HG02870 (cell line): ENCODE measurements around the gene HES6.

Experiments
- ATAC-seq: cut with Tn5 transposase; IDR thresholded peaks from one replicate; pipeline ENCODE4 v1.9.1; 2021; ENCODE audit warnings: mild to moderate bottlenecking, moderate library complexity; ENCODE audit not compliant: unreplicated experiment

The HES6 gene, protein sequence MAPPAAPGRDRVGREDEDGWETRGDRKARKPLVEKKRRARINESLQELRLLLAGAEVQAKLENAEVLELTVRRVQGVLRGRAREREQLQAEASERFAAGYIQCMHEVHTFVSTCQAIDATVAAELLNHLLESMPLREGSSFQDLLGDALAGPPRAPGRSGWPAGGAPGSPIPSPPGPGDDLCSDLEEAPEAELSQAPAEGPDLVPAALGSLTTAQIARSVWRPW

DNA sequence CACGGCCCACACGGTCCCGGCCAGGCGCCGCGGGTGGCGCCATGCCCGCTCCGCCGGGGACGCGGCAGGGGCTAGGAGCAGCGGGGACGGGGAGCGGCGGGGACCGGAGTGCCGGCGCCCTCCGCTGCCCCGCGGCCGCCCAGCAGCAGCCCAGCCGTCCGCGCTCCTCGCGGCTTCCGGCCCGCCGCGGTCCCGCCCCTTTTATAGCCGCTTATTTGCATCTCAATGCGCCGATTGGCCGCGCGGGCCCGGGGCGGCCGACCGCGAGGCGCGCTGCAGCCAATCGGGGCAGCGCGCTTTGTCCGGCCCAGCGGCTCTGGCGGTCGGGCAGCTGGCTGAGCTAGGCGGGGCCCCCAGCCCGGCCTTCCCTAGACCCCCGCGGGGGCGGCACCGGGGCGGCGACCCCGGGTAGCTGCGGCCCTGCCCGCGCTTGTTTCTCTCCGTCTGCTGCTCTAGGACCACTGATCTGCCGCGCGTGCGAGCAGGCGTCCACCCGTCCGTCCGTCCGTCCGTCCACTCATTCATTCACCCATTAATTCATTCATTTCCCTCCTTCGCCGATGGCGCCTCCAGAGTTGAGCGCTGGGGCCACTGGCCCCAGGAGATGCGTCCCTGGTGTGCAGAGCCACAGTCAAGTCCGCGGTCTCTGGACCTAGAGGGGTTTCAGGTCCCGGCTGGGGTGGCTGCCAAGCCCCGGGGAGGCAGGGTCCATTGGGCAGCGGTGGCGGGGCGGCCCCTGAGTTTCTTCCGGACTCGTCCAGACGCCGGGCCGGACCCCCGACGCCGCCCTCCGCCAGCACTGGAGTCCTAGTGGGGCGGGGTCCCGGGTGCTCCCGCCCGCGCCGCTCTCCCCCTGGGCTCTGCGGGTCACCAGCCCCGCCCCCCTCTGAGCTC, at the start of gene HES6:
Gene HES6 (minus strand): TSS at position 176 of the 894 bp plus-strand sequence. CDS start 133 bp downstream, at position 43.
- ATAC-seq: peak; percentile 70

DNA sequence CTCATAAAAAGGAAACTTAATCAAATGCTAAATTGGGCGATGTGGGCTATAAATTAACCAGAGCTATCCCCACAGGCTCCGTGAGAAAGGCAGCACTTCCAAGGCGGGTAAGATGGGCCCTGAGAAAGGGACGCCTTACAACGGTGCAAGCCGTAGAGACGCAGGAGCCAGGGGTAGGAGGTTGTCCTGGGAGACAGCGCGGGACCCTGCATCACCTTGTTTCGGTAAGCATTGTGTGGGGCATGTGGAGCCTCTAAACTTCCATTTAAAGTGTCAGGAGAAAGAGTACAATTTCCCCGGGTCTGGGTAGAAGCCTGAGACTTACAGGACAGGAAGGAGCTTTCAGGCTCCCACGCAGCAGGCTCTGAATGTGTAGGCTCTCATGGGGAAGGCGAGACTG, 49.7 kb upstream of the HES6 start:
- no peak for ATAC-seq

DNA sequence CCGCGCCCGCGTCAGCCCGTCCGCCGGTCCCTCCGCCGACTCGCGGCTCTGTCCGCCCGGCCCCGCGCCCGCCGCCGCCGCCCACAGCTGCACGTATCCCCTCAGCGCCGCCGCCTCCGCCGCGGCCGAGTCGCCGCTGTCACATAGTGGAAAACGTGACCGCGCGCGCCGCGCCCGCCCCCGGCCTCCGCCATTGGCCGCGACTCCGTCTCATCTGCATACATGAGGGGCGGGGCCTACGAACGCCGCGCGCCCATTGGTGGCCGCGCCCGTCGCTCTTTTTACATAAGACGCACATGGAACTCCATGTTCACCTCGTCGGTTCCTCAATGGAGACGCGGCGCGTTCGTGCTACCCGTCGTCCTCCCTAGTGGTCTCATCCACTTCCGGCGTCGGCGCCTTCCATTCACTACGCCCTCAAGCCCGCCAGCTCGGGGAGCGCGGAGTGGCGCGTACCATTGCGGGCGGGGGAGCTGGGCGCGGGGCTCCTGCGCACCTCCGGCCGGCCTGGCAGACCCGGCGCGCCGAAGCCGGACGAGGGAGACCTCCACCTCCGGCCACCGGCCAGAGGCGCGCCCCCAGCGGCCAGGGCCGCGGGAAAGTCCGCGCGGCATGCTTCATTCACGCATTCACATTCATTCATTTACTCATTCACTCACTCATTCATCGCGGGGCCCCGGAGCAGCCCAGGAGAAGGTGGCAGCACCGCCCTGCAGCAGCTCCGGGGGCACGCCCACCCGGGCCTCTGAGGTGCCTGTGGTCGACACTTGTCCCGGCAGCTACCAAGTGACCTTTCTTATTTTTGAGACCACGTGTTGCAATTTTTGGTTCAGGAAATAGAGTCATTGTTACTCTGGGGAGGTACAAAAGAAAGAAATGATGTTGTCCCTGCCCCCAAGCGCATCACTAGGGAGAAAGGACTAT, 49.1 kb upstream of the HES6 start:
- peak; percentile 89 for ATAC-seq

DNA sequence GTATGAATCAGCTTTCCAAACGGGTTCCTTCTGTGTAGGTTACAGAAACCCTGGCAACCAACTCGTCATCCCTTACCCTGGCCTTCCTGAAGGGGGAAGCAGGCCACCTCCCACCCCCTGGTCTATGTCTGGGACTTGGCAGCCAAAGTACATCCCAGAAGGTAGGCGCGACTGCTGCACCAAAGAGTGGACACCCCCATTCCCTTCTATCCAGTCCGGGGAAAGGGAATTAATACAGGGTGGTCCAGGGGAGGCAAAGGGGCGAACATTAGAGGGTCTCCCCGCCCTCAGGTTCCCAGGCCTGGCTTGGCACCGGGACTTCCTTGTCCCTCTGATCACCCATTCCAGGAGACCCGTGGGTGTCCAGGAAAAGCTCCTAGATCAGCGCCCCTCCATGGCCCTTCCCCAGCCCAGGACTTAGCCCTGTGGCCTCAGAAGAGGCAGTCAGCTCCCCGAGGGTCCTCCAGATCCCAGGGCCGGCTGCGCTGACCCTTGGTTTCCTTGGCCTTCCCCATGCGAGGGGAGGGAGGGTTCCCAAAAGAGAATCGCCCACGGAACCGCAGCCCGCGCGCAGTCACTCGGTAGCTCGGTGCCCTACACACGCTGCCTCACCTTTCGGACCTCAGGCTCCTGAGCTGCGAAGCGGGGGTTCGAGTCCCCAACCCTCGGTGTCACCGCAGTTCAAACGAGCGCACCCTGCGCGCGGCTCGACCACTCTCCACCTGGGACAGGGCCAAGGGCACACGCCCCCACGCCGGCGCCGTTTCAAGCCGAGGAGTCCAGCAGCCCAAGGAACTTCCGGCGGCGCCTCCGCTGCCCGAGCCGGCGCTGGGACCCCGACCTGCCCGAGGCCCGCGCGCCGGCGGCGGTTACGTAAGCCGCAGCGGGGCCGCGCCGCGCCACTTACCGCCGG, 48.2 kb upstream of the HES6 start, which contains the start of gene PER2:
Gene PER2 (minus strand): TSS at position 874 of the 913 bp plus-strand sequence. CDS start 10,674 bp downstream, outside the sequence.
- ATAC-seq: peak; percentile 33

DNA sequence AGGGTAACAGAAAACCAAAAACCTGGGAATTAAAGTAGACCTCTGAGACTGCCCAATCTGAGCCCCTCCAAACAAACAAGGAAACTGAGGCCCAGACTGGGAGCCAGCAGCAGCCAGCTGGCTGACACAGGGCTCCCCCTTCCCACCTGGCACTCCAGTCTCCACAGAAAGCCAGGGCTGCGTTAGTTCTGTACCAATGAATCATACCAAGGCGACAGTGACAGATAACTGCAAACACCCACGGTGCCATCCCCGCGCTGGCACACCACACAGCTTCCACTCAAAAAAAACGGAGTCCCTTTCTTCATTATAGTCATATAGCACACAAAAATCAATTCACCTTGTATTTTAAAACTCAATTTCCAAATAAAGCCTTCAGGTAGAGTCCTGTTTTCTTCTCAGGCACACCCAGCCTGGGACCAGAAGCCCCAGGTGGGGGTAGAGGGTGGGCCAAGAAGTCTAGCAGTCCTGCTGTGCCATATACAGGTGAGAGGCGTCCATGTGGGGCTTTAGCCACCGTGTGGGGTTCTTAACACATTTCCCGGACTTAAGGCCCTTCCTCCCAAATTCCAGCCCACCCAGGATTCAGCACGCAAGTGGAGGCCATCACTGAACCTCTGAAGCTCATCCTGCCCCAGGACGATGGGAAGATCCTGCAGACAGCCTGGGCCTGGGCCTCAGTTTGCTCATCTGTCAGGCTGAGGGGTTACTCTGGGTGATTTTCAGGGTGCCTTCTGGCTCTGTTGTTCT, 47.3 kb upstream of the HES6 start:
- no peak for ATAC-seq

DNA sequence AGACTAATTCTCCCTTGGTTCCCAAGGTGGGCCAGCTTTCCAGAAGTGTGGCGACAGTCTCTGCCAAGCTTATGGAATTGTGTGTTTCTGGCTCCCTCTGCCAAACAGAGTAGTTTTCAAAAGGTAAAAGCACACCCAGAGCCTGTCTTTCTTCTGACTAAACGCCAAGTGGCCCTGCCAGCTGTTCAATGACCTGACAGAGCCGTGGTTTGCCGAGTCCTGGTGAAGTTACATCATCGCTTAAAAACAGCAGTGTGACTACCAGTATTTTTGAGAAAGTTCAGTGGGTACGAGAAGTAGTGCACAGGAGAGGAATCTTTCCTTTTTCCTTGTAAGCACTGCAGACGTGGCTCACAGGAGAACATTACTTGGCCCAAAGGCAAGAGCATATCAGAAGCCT, 46.7 kb upstream of the HES6 start:
- ATAC-seq: no peak

DNA sequence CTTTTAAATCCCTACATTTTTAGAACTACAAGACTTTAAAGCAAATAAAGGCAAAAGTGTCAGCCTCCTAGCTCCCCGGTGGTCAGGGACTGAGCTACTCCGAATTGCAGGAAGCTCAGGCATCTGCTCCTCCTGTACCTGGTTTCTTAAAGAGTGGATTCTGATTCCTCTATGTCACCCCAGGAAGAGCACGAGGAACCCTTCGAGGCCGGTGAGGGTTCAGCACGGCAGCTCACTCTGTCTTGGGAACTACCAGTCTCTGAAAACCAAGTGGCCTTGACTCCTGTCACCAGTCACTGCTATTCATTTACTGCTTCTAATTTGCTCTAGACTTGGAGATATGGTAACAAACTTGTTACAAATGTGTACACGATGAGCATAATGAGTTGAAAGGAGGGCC, 46.3 kb upstream of the HES6 start:
- ATAC-seq: no peak

DNA sequence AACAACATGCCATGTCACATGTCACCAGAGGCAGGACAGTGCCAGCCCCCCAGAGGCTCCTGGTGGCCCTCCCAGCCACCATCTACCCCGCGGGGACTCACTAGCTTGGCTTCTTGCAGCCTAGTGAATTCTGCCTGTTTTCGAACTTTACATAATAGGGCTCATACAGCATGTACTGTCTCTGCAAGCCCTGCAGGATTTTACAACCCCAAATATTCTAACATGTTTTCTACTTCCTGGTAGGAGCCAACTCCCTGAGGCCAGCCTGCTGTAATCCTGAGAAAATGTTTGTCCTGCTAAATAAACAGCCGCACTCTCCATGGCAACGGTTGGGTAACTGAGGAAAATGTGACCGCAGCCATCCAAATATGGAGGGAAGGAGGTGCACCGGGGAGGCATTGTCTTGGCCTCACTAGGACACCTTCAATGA, 45.8 kb upstream of the HES6 start:
- ATAC-seq: no peak

DNA sequence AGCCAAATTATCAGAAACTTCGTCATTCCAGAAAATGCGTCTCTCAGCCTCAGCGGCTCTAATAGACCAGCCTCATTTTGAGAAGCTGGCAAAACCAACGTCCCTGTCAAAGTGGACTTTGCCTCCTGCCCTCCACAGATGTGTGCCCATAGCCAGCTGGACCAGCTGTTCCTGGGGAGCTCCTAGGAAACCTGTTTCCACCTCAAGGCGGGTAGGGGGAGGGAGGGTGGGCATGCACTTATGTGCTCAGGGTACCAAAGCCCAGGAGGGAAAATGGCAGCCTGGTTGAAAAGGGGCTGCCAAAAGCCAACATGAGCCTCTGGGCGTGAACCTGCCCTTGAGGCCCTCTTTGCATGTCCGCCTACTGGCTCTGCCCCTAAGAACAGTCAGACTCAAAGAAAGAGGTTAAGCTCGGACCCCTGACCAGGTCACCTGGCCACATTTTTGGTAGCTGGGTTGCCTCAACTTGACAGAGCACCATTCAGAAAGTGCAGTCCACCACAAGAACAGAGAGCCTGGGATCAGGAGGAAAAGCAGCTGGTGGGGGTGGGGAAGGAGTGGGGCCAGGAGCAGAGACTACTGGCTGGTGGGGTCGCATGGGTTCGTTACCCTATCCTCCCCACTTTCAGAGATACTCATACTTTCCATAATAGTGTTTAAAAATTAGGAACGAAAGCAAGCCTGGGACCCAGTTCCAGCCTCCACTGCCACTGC, 45.1 kb upstream of the HES6 start:
- no peak for ATAC-seq

DNA sequence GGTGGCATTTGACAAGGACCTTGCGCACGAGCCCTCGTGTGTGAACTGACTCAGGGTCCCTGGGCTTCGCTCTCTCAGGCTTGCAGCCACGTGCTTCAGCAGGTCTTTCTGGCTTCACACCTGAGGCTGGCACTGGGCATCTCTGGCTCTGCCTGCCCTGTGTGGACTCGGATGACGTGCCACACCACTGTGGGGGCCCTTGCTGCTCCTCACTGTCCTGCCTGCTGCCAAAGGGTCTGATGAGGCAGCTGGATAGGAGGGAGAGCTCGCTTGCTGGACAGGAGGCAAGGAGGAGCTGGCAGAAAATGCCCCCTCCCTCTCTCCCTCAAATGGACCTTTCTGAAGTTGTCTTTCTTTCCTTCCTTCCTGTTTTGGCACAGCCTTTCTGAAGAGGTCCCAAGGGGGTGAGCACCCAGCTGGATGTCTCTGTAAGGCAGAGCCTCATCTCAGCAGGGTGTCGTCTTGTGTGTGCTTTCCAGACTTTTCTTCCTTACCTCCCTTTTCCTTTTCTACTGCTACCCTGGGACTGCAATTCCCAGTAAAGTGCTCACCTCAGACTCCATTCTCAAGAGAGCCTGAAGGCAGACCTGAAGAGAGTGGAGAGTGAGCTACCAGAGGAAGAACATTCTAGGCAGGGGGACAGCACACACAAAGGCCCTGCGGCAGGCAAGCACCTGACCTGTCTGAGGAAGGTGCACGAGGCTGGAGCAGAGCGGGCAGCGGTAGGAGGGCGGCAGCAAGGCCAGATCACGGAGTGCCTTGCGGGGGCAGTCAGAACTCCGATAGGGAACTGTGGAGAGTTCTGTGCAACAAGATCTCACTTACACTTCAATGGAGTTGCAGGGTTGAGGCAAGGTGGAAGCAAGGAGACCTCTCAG, 43.3 kb upstream of the HES6 start:
- ATAC-seq: no peak

DNA sequence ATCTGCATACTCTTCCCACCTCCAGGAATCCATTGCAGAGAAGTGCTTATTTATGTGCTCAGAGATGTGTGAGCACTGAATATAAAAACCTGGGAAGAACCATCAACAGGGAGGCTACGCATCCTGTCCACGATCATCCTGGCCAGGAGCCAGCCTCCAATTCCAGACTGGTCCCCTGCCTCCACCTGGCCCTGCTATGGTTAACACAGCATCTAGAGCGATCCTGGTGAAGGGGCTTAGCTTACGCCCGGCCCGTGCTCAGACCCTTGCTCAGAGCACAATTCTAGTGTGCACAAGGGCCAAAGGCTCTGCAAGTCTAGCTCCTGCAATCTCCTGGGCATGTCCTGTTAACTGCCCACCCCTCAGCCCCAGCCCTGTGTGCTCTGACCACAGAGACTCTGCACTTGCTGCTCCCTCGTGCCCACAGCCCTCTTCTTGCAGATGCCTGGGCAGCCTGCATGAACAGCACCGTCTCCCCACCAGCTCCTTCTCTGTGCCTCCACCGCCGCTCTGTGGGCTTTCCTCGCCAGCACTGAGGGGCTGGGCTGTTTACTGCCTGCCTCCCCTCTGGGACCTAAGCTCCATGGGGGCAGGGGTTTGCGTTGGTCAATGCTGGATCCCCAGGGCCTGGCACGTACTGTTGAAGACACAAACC, 42.1 kb upstream of the HES6 start:
- no peak for ATAC-seq

DNA sequence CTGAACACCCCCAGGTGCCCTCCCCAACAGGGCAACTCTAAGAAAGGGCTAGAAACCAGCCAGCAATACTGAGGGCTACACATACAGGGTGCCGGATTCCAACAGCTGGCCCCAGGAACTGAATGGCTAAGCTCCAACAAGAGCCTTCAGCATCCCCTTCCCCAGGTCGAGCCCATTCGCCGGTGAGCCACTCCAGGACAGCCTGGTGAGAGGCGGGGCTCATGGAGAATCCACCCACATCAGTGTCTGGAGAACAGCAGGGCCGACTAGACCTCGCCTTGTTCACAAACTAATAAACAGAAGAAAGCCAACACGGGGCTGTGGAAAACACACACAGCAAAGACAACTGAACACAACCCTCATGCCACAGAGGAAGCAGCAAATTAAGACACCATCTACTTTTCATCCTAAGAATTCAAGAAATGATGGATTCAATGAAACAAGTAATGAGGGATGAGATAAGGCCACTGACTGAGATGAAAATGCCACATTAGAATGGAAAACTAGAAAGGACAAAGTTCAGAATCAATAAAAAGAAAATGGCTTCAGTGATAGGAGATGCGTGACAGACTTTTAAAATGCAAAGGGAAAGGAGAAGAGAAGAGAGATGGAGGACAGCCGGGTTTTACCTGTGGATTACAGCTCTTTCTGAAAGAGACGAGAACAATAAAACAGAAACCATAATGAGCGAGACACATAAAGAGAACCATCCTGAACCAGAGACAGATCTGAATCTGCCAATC, 40.4 kb upstream of the HES6 start:
- no peak for ATAC-seq

DNA sequence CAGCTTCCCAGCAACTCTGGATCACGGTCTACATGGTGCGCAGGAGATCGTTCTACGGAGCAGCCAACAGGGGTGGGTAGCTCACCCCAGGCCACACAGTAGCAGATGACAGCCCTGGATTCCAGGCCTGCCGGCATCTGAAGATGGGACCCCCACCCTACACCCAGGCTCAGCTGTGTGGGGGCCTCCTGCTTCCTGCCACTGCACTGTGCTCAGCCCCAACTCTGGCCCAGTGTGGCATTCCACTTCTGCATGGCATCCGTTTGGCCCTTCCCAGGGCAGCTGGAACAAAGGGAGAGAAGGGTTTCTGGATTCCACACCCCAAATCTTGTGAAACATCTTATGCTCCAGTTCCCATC, 39.5 kb upstream of the HES6 start:
- no peak for ATAC-seq

DNA sequence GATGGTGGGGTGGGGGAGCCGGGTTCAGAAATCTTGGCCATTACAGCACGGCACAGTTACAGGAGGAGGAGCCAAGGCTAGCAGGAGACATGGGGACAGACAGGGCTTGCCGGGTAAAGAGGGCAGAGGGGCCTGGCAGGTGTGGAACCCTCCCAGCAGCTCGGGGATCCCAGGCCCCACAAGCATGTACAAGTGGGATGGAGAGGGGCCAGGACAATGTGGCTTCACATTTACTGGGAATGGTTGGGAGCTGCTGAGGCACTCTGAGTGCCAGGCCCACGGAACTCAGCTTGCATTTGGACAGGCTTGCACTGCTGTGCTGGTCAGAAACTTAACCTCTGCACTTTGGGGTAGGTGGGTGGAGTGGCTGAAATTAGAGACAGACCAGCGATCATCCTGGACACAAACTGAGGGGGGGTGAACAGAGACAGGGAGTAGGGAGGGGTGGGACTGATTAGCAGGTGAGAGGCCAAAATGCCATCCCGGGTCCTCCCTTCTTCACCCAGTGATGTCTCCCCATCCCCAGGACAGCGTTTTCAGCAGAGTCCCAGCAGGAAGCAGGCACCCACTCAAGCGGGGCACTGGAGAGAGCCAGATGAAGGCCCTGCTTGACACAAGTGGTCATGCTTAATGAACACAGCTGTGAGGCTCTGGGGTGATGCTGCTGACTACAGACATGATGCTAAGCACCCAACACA, 38.9 kb upstream of the HES6 start:
- no peak for ATAC-seq

DNA sequence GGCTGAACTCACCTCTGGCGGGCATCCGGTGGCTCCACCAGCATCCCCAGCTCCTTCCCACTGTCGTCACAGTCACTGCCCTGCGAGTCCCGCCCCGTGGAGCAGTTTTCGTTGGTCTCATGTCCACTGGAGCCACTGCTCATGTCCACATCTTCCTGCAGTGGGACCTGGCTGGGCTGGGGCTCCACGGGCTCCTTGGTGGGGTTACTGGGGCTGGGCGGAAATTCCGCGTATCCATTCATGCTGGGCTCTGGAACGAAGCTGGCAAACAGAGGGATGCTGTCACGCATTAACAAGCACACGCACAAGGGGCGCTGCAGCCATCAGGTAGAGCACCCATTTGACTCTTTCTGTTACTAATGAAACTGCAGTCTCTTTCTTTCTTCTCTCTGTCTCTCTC, 37.9 kb upstream of the HES6 start:
- ATAC-seq: no peak
